B cell (primary cell): Measurements from ENCODE around the gene CEP89.

Source experiments
- CTCF ChIP-seq: fragments of 200-600 bp; IDR thresholded peaks from one replicate; pipeline ENCODE4 v1.8.0; 2022; ENCODE audit warnings: antibody characterized with exemption, mild to moderate bottlenecking
- EZH2 ChIP-seq: IDR thresholded peaks from 2 replicates; pipeline ENCODE4 v1.6.1; 2012; ENCODE audit warnings: borderline replicate concordance, low read depth, mild to moderate bottlenecking, moderate library complexity, low read length; ENCODE audit not compliant: insufficient read depth, poor library complexity, severe bottlenecking

- TF ChIP-seq CTCF (no peak), EZH2 (no peak)
Measured at GRCh38 chr19:32877323-32877912, 94.3 kb downstream of the CEP89 start.
